Measurements from ENCODE around the gene NLRC5.

The NLRC5 gene

DNA sequence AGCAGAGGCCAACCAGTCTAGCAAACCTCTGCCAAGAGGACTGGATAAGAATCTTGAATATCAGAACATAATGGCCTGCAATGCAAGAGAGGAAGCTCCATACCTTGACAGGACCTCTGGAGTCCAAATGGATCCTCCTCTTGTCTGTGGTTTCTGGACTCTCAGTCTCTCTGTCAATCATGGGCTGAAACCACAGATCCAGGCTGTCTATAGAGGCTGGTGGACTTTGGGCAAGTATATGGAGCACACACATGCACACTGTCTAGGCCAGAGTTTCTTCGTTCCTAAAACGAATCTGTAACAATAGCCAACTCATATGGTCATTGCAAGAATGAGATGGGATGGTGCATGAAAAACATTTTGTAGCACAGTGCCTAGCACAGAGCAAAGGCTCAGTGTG lies 37.7 kb downstream of the NLRC5 start:
- TF ChIP-seq CTCF (IDR thresholded peaks at IDR 0.05; ENCODE audit: extremely low read depth, missing control alignments): no peak
- DNase-seq (ENCODE audit: low spot score): no peak

DNA sequence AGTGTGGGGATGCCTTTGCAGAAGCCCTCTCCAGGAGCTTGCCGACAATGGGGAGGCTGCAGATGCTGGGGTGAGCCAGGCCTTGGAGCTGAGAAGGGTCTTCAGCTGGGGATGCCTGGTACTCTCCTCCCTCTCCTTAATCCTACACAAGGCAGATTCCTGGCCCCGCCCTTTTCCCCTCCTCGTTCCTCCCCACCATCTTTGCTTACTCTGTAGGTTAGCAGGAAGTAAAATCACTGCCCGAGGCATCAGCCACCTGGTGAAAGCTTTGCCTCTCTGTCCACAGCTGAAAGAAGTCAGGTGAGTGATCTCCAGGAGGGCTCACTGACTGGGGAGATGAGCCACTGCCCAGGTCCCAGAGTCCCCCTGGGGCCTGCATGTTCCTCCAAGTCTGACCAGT lies 38.7 kb downstream of the NLRC5 start:
- no peak for DNase-seq (ENCODE audit: low spot score)
- TF ChIP-seq CTCF (IDR thresholded peaks at IDR 0.05; ENCODE audit: extremely low read depth, missing control alignments): no peak

DNA sequence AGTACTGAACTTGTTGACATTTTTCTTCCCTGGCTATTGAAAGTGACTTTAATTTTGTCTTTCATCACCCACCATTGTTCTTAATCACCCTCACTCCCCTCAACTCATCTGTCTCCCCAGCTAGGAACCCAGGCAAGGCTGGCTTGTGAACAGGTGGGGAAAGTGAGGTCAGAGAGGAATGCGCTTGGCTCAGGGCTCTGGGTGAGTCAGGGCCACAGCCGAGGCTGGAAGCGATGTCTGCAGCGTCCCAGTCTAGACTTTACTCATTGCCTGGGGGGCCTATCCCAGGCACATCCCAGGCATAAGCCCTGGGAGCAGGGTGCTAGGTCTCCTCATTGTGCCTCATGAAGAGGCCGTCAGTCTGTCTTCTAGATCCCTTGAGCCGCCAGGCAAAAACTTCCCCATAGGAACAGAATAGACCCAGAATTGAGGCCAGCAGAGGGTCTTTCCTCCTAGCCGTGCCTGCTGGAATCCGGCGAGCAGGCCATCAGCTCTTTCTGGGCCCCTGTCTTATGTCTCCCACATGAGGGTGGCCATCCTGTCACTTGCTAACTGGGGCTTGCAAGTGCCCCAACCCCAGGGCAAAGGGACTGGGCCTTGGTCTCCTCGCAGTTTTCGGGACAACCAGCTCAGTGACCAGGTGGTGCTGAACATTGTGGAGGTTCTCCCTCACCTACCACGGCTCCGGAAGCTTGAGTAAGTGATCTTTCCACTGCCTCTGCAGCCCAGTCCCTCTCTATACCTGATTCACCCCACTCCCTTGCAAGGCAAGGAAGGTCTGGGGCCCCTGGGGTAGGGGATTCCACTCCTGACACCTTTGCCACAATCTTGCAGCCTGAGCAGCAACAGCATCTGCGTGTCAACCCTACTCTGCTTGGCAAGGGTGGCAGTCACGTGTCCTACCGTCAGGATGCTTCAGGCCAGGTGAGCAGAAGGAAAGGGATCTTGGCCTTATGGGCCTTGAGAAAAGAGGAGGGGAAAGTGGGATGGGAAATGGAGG lies 40.1 kb downstream of the NLRC5 start:
- no peak for TF ChIP-seq CTCF (IDR thresholded peaks at IDR 0.05; ENCODE audit: extremely low read depth, missing control alignments)
- no peak for DNase-seq (ENCODE audit: low spot score)

DNA sequence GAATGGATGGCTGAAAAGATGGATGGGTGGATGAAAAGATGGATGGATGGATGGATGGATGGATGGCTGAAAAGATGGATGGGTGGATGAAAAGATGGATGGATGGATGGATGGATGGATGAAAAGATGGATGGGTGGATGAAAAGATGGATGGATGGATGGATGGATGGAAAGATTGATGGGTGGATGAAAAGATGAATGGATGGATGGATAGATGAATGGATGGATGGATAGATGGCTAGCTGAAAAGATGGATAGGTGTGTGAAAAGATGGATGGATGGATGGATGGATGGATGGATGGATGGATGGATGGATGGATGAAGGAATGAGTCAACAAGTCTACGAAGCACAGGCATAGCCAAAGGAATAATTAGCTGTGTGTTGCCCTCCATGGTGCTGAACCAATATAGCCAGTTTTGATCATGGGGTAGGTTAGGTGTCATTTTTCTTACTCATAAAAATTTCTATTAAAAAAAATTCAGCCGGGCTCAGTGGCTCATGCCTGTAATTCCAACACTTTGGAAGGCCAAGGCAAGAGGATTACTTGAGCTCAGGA lies 41.1 kb downstream of the NLRC5 start:
- DNase-seq (ENCODE audit: low spot score): no peak
- no peak for TF ChIP-seq CTCF (IDR thresholded peaks at IDR 0.05; ENCODE audit: extremely low read depth, missing control alignments)

GRCh38 chr16:57031156-57031555 lies 41.8 kb downstream of the NLRC5 start:
- no peak for TF ChIP-seq CTCF (IDR thresholded peaks at IDR 0.05; ENCODE audit: extremely low read depth, missing control alignments)
- DNase-seq (ENCODE audit: low spot score): no peak

GRCh38 chr16:57032346-57032745 lies 43.0 kb downstream of the NLRC5 start:
- no peak for DNase-seq (ENCODE audit: low spot score)
- TF ChIP-seq CTCF (IDR thresholded peaks at IDR 0.05; ENCODE audit: extremely low read depth, missing control alignments): no peak

- DNase-seq (ENCODE audit: low spot score): no peak
- TF ChIP-seq CTCF (IDR thresholded peaks at IDR 0.05; ENCODE audit: extremely low read depth, missing control alignments): no peak
Measured at GRCh38 chr16:57032931-57033330, 43.6 kb downstream of the NLRC5 start.

Measured in GM20000 (cell line).